Measurements from ENCODE around the gene KIAA1586.

The KIAA1586 gene

DNA sequence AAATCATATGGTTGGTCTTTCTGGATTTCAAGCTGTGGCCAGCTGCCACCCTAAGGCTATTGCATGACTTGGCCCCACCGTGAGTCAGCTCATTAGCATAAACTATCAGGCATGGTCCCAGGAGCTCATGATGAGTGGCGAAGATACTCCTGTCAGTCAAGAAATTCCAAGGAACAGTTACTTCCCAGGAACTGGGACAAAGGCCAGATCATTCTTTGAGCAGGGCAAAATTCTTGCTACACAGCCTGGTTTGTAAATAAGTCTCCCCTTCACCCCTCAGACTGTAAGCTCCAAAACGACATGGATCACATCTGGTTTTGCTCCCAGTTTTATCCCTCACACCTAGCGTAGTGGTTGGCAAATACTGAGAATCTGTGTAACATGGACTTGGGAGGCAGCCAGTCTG, 33.0 kb upstream of the KIAA1586 start:
- Mint-ChIP-seq H3K27ac (no peak overlapping the region), H3K9me3 (no peaks in the 10 kb centered on the region), H3K4me3 (no peak overlapping the region), H3K4me1 (peaks cover 12% of the 10 kb centered on the region), H3K27me3 (ENCODE audit: low read depth) (no peaks in the 10 kb centered on the region), H3K36me3 (ENCODE audit: low read depth) (no peaks in the 10 kb centered on the region)
- TF ChIP-seq CTCF (IDR thresholded peaks at IDR 0.05; ENCODE audit: unreplicated experiment in 3 of 3), result no peak

DNA sequence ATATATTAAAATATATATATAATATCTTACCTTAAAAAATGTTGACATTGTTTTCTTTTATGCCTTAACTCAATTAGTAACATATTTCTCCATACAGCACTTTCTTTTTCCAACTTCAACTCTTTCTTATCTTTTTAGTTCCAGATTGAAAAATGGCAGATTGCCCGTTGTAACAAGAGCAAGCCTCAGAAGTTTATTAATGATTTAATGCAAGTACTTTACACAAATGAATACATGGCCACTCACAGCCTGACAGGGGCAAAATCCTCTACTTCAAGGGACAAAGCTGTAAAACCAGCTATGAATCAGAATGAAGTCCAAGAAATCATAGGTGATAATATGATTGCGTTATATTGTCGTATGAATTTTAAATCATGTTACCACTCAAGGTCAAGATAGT, 29.4 kb upstream of the KIAA1586 start:
- peak overlapping the region; percentile 50 to 87 (median 84) for H3K27ac Mint-ChIP-seq
- no peaks in the 10 kb centered on the region for H3K27me3 Mint-ChIP-seq (ENCODE audit: low read depth)
- no peak for TF ChIP-seq CTCF (IDR thresholded peaks at IDR 0.05; ENCODE audit: unreplicated experiment in 3 of 3)
- peaks cover 12% of the 10 kb centered on the region for H3K4me1 Mint-ChIP-seq
- H3K4me3 Mint-ChIP-seq, result peak overlapping the region in 1 of 3 experiments; percentile 7
- H3K9me3 Mint-ChIP-seq, result no peaks in the 10 kb centered on the region
- H3K36me3 Mint-ChIP-seq (ENCODE audit: low read depth), result no peaks in the 10 kb centered on the region

- Mint-ChIP-seq H3K27me3 (ENCODE audit: low read depth) (no peaks in the 10 kb centered on the region), H3K27ac (peak overlapping the region in 2 of 3 experiments; percentile 40 to 79), H3K4me3 (no peak overlapping the region), H3K4me1 (peaks cover 12% of the 10 kb centered on the region), H3K36me3 (ENCODE audit: low read depth) (no peaks in the 10 kb centered on the region), H3K9me3 (no peaks in the 10 kb centered on the region)
- TF ChIP-seq CTCF (IDR thresholded peaks at IDR 0.05; ENCODE audit: unreplicated experiment in 3 of 3), result no peak
Measured at GRCh38 chr6:57017841-57018240, 28.7 kb upstream of the KIAA1586 start.

DNA sequence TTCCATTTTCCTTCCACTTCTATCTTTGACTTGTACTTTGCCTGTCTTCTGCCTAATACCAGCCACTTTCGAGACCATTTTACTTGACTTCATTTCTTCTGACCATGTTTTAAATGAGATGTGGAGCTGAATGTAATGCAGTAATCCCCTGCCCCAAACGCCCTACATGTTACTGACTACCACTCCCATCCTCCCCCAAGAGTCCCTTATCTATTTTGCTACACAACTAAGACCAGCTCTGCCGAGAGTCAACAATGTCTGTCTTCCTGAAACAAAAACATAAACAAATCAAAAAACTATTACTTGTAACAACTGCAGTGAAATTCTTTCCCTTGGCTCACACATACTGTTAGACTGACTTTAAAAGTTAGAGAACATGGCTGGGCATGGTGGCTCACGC, 27.1 kb upstream of the KIAA1586 start:
- no peak overlapping the region for H3K4me3 Mint-ChIP-seq
- H3K36me3 Mint-ChIP-seq (ENCODE audit: low read depth), result peaks cover under 1% of the 10 kb centered on the region
- peaks cover 5% of the 10 kb centered on the region for H3K4me1 Mint-ChIP-seq
- H3K27me3 Mint-ChIP-seq (ENCODE audit: low read depth), result no peaks in the 10 kb centered on the region
- H3K9me3 Mint-ChIP-seq, result peaks cover 4% of the 10 kb centered on the region
- no peak overlapping the region for H3K27ac Mint-ChIP-seq
- no peak for TF ChIP-seq CTCF (IDR thresholded peaks at IDR 0.05; ENCODE audit: unreplicated experiment in 3 of 3)

- Mint-ChIP-seq H3K4me1 (peaks cover 5% of the 10 kb centered on the region), H3K36me3 (ENCODE audit: low read depth) (peaks cover 13% of the 10 kb centered on the region), H3K4me3 (no peak overlapping the region), H3K27me3 (ENCODE audit: low read depth) (no peaks in the 10 kb centered on the region), H3K27ac (no peak overlapping the region), H3K9me3 (peaks cover 17% of the 10 kb centered on the region)
- TF ChIP-seq CTCF (IDR thresholded peaks at IDR 0.05; ENCODE audit: unreplicated experiment in 3 of 3), result peak; percentile 48 to 68 (median 58)
Measured at GRCh38 chr6:57021086-57021720, 25.3 kb upstream of the KIAA1586 start.

DNA sequence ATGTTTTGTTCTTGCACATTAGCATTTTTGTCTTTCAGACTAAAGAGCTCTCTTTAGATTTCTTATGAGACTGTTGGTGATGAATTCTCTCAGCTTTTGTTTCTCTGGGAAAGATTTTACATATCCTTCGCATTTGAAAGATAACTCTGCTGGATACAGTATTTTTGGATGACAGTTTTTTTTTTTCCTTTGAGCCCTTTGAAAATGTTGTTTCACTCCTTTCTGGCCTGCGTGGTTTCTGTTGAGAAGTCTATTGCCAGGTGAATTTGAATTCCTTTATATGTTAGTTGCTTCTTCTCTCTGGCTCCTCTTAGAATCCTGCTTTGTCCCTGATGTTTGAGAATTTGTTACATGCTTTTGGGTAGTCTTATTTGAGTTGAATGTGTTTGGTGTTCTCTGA, 22.2 kb upstream of the KIAA1586 start:
- Mint-ChIP-seq H3K27ac (no peak overlapping the region), H3K9me3 (peaks cover 17% of the 10 kb centered on the region), H3K4me3 (no peak overlapping the region), H3K4me1 (no peaks in the 10 kb centered on the region), H3K27me3 (ENCODE audit: low read depth) (no peaks in the 10 kb centered on the region), H3K36me3 (ENCODE audit: low read depth) (peaks cover 13% of the 10 kb centered on the region)
- TF ChIP-seq CTCF (IDR thresholded peaks at IDR 0.05; ENCODE audit: unreplicated experiment in 3 of 3), result no peak
